HEK293 (cell line): ENCODE measurements around the gene KDM3B.

Experiments used
- BCL11A ChIP-seq: fragments of 450-650 bp; formaldehyde crosslinking; IDR thresholded peaks from 2 replicates; pipeline ENCODE4 v1.5.1; 2016; ENCODE audit warnings: low read depth, missing biosample characterization, missing genetic modification characterization
- EGR2 ChIP-seq: fragments of 450-650 bp; formaldehyde crosslinking; IDR thresholded peaks from 2 replicates; pipeline ENCODE4 v1.5.1; 2016; ENCODE audit warnings: low read depth, missing biosample characterization, missing genetic modification characterization
- ELK4 ChIP-seq: IDR thresholded peaks from 2 replicates; pipeline ENCODE4 v1.6.1; 2011; ENCODE audit warnings: mild to moderate bottlenecking, low read depth, low read length, borderline replicate concordance
- FEZF1 ChIP-seq: fragments of 450-650 bp; formaldehyde crosslinking; IDR thresholded peaks from 2 replicates; pipeline ENCODE4 v1.5.1; 2016; ENCODE audit warnings: missing biosample characterization, missing genetic modification characterization
- GLI4 ChIP-seq: fragments of 450-650 bp; formaldehyde crosslinking; IDR thresholded peaks from 2 replicates; pipeline ENCODE4 v1.5.1; 2016; ENCODE audit warnings: missing biosample characterization, missing genetic modification characterization
- HOXC10 ChIP-seq: sonication (generic); formaldehyde crosslinking; IDR thresholded peaks from 2 replicates; pipeline ENCODE4 v1.8.1; 2023; ENCODE audit warnings: mild to moderate bottlenecking, missing genetic modification reagents
- INSM2 ChIP-seq: fragments of 450-650 bp; formaldehyde crosslinking; IDR thresholded peaks from 2 replicates; pipeline ENCODE4 v1.5.1; 2016; ENCODE audit warnings: missing biosample characterization, missing genetic modification characterization
- PRDM2 ChIP-seq: fragments of 450-650 bp; formaldehyde crosslinking; IDR thresholded peaks from 2 replicates; pipeline ENCODE4 v1.5.1; 2016; ENCODE audit warnings: missing biosample characterization, missing genetic modification characterization, borderline replicate concordance
- TRIM28 ChIP-seq: IDR thresholded peaks from 2 replicates; pipeline ENCODE4 v1.6.1; 2011; ENCODE audit warnings: low read length, control low read depth, borderline replicate concordance
- ZBTB1 ChIP-seq: fragments of 450-650 bp; formaldehyde crosslinking; IDR thresholded peaks from 2 replicates; pipeline ENCODE4 v1.5.1; 2016; ENCODE audit warnings: missing biosample characterization, missing genetic modification characterization
- ZBTB17 ChIP-seq: fragments of 450-650 bp; formaldehyde crosslinking; IDR thresholded peaks from 2 replicates; pipeline ENCODE4 v1.5.1; 2016; ENCODE audit warnings: missing biosample characterization, missing genetic modification characterization
- ZBTB20 ChIP-seq: fragments of 450-650 bp; formaldehyde crosslinking; IDR thresholded peaks from 2 replicates; pipeline ENCODE4 v1.5.1; 2016; ENCODE audit warnings: missing biosample characterization, missing genetic modification characterization
- ZBTB48 ChIP-seq: fragments of 450-650 bp; formaldehyde crosslinking; IDR thresholded peaks from 2 replicates; pipeline ENCODE4 v1.5.1; 2016; ENCODE audit warnings: missing biosample characterization, missing genetic modification characterization
- ZBTB49 ChIP-seq: fragments of 450-650 bp; formaldehyde crosslinking; IDR thresholded peaks from 2 replicates; pipeline ENCODE4 v1.5.1; 2016; ENCODE audit warnings: missing biosample characterization, missing genetic modification characterization, low read depth
- ZFHX2 ChIP-seq: fragments of 450-650 bp; formaldehyde crosslinking; conservative IDR thresholded peaks from 2 replicates; pipeline ENCODE4 v1.5.1; 2016; ENCODE audit warnings: missing biosample characterization, missing genetic modification characterization
- ZFP69B ChIP-seq: fragments of 450-650 bp; formaldehyde crosslinking; IDR thresholded peaks from 2 replicates; pipeline ENCODE4 v1.5.1; 2016; ENCODE audit warnings: missing biosample characterization, missing genetic modification characterization
- ZNF148 ChIP-seq: fragments of 450-650 bp; formaldehyde crosslinking; IDR thresholded peaks from 2 replicates; pipeline ENCODE4 v1.5.0; 2017; ENCODE audit warnings: missing biosample characterization, missing genetic modification characterization, borderline replicate concordance
- ZNF23 ChIP-seq: fragments of 450-650 bp; formaldehyde crosslinking; IDR thresholded peaks from 2 replicates; pipeline ENCODE4 v1.5.1; 2016; ENCODE audit warnings: missing biosample characterization, missing genetic modification characterization, borderline replicate concordance
- ZNF354C ChIP-seq: fragments of 450-650 bp; formaldehyde crosslinking; IDR thresholded peaks from 2 replicates; pipeline ENCODE4 v1.5.1; 2016; ENCODE audit warnings: missing biosample characterization, missing genetic modification characterization, low read depth, borderline replicate concordance
- ZNF510 ChIP-seq: fragments of 450-650 bp; formaldehyde crosslinking; IDR thresholded peaks from 2 replicates; pipeline ENCODE4 v1.5.1; 2018; ENCODE audit warnings: mild to moderate bottlenecking, missing genetic modification characterization, missing biosample characterization; ENCODE audit not compliant: insufficient replicate concordance
- ZNF560 ChIP-seq: fragments of 450-650 bp; formaldehyde crosslinking; IDR thresholded peaks from 2 replicates; pipeline ENCODE4 v1.5.1; 2017; ENCODE audit warnings: missing biosample characterization, missing genetic modification characterization, borderline replicate concordance
- ZNF623 ChIP-seq: fragments of 450-650 bp; formaldehyde crosslinking; IDR thresholded peaks from 2 replicates; pipeline ENCODE4 v1.5.1; 2016; ENCODE audit warnings: missing biosample characterization, missing genetic modification characterization
- ZNF670 ChIP-seq: fragments of 450-650 bp; formaldehyde crosslinking; IDR thresholded peaks from 2 replicates; pipeline ENCODE4 v1.5.1; 2016; ENCODE audit warnings: missing biosample characterization, missing genetic modification characterization, low read depth
- ZSCAN5A ChIP-seq: fragments of 450-650 bp; formaldehyde crosslinking; IDR thresholded peaks from 2 replicates; pipeline ENCODE4 v1.5.1; 2016; ENCODE audit warnings: missing biosample characterization, missing genetic modification characterization

KDM3B gene

GRCh38 chr5:138464388-138465260, 112.1 kb downstream of the KDM3B start (continued):
- no peak for TF ChIP-seq PRDM2 (tag by site-specific recombination)
- TF ChIP-seq TRIM28 = no peak
- no peak for TF ChIP-seq ZBTB49
- TF ChIP-seq ZNF23 (tag by site-specific recombination) = no peak
- TF ChIP-seq BCL11A (tag by site-specific recombination) = peak; percentile 91; the same call in 1 of the 2 replicates
- TF ChIP-seq GLI4 = no peak
- no peak for TF ChIP-seq ZNF148 (tag by site-specific recombination)
- peak; percentile 37; the same call in 1 of the 2 replicates for TF ChIP-seq INSM2
- no peak for TF ChIP-seq ZNF670
- no peak for TF ChIP-seq ZNF354C (tag by site-specific recombination)
- TF ChIP-seq ZBTB20 (tag by site-specific recombination) = peak; percentile 93
- TF ChIP-seq ZBTB17 (tag by site-specific recombination) = peak; percentile 91
- TF ChIP-seq ZFP69B = peak; percentile 91
- peak; percentile 97 for TF ChIP-seq ZFHX2
- no peak for TF ChIP-seq HOXC10 (CRISPR knock-in tag)
- no peak for TF ChIP-seq FEZF1
- no peak for TF ChIP-seq ZBTB1 (tag by site-specific recombination)
- 0 out of 2 replicates have a peak, but pooled peaks have one; percentile 7 for TF ChIP-seq ZNF623 (tag by site-specific recombination)
- TF ChIP-seq ZNF510 (tag by site-specific recombination) = no peak
- peak; percentile 96 for TF ChIP-seq EGR2 (tag by site-specific recombination)
- TF ChIP-seq ZSCAN5A (tag by site-specific recombination) = no peak
- TF ChIP-seq ELK4 = peak; percentile 100
- TF ChIP-seq ZNF560 (tag by site-specific recombination) = no peak
- TF ChIP-seq ZBTB48 (tag by site-specific recombination) = peak; percentile 95
